Nephron progenitor cell (in vitro differentiated cells): ENCODE data around the gene POMGNT2.
A peak's percentile ranks its signal among the peaks of the same experiment; 100 is the strongest.

ENCODE experiments used
- DNase-seq: peaks from one replicate; pipeline ENCODE4 v3.0.0; 2021
- H3K27ac Mint-ChIP-seq: 2 replicates; pipeline ENCODE4 v1.8.0; 2021; ENCODE audit warnings: mild to moderate bottlenecking, moderate library complexity, mixed read lengths
- H3K27me3 Mint-ChIP-seq: 2 replicates; pipeline ENCODE4 v1.8.0; 2021; ENCODE audit warnings: mild to moderate bottlenecking, low read depth, mixed read lengths; ENCODE audit not compliant: poor library complexity
- H3K36me3 Mint-ChIP-seq: 2 replicates; pipeline ENCODE4 v1.8.0; 2021; ENCODE audit warnings: low read depth, mixed read lengths
- H3K4me1 Mint-ChIP-seq: 2 replicates; pipeline ENCODE4 v1.8.0; 2021; ENCODE audit warnings: mixed read lengths
- H3K4me3 Mint-ChIP-seq: 2 replicates; pipeline ENCODE4 v1.8.0; 2021; ENCODE audit warnings: mild to moderate bottlenecking, moderate library complexity, mixed read lengths
- H3K9me3 Mint-ChIP-seq: 2 replicates; pipeline ENCODE4 v1.8.0; 2021; ENCODE audit warnings: mild to moderate bottlenecking, moderate library complexity, mixed read lengths
- CTCF ChIP-seq: fragments of 200-600 bp; sonication (generic); IDR thresholded peaks from 2 replicates; pipeline ENCODE4 v1.5.0; 2021; ENCODE audit warnings: antibody characterized with exemption

The POMGNT2 gene

GRCh38 chr3:43105596-43106292, at the start of gene POMGNT2:
POMGNT2 (minus strand) TSS chr3:43106079; CDS start chr3:43081431, 24,648 bp downstream.
- H3K27me3 Mint-ChIP-seq = peaks cover 43% of the 10 kb centered on the region
- no peak within 1 kb of the TSS for H3K27ac Mint-ChIP-seq
- H3K9me3 Mint-ChIP-seq = no peaks in the 10 kb centered on the region
- no peaks in the 10 kb centered on the region for H3K36me3 Mint-ChIP-seq
- no peak for TF ChIP-seq CTCF
- peak; percentile 95 for DNase-seq
- H3K4me3 Mint-ChIP-seq = peak within 1 kb of the TSS; percentile 77
- peaks cover 17% of the 10 kb centered on the region for H3K4me1 Mint-ChIP-seq

GRCh38 chr3:43154980-43155379, 49.1 kb upstream of the POMGNT2 start:
- H3K9me3 Mint-ChIP-seq = no peaks in the 10 kb centered on the region

GRCh38 chr3:43153216-43154083, 47.6 kb upstream of the POMGNT2 start:
- no peak for DNase-seq
- H3K27ac Mint-ChIP-seq = peak overlapping the region; percentile 67
- H3K36me3 Mint-ChIP-seq = no peaks in the 10 kb centered on the region
- peaks cover 24% of the 10 kb centered on the region for H3K4me1 Mint-ChIP-seq
- peaks cover 25% of the 10 kb centered on the region for H3K27me3 Mint-ChIP-seq
- H3K4me3 Mint-ChIP-seq = no peak overlapping the region
- TF ChIP-seq CTCF = no peak
- no peaks in the 10 kb centered on the region for H3K9me3 Mint-ChIP-seq

More at GRCh38 chr3:43154980-43155379, 49.1 kb upstream of the POMGNT2 start:
- peaks cover 24% of the 10 kb centered on the region for H3K4me1 Mint-ChIP-seq
- H3K4me3 Mint-ChIP-seq = no peak overlapping the region
- no peaks in the 10 kb centered on the region for H3K36me3 Mint-ChIP-seq
- DNase-seq = no peak
- no peak for TF ChIP-seq CTCF
- H3K27ac Mint-ChIP-seq = no peak overlapping the region
- peaks cover 25% of the 10 kb centered on the region for H3K27me3 Mint-ChIP-seq

GRCh38 chr3:43152649-43153048, 46.8 kb upstream of the POMGNT2 start:
- no peaks in the 10 kb centered on the region for H3K36me3 Mint-ChIP-seq
- no peak overlapping the region for H3K4me3 Mint-ChIP-seq
- H3K27ac Mint-ChIP-seq = no peak overlapping the region
- no peaks in the 10 kb centered on the region for H3K9me3 Mint-ChIP-seq
- peaks cover 25% of the 10 kb centered on the region for H3K27me3 Mint-ChIP-seq
- no peak for DNase-seq
- no peak for TF ChIP-seq CTCF
- peaks cover 24% of the 10 kb centered on the region for H3K4me1 Mint-ChIP-seq

GRCh38 chr3:43148033-43148432, 42.2 kb upstream of the POMGNT2 start:
- Mint-ChIP-seq H3K36me3 (no peaks in the 10 kb centered on the region), H3K9me3 (no peaks in the 10 kb centered on the region), H3K4me3 (no peak overlapping the region), H3K27me3 (peaks cover 23% of the 10 kb centered on the region), H3K27ac (no peak overlapping the region), H3K4me1 (peaks cover 9% of the 10 kb centered on the region)
- DNase-seq = no peak
- TF ChIP-seq CTCF = no peak
